NOMO-1 treated with DMSO at 0.1 percent for 48 hours (cell line): ENCODE measurements around the gene SCRN1.

Source experiments
- DNase-seq: peaks from one replicate; lab custom pipeline; 2025; ENCODE audit not compliant: unreplicated experiment; lab: John Stamatoyannopoulos, UW

Gene SCRN1, protein sequence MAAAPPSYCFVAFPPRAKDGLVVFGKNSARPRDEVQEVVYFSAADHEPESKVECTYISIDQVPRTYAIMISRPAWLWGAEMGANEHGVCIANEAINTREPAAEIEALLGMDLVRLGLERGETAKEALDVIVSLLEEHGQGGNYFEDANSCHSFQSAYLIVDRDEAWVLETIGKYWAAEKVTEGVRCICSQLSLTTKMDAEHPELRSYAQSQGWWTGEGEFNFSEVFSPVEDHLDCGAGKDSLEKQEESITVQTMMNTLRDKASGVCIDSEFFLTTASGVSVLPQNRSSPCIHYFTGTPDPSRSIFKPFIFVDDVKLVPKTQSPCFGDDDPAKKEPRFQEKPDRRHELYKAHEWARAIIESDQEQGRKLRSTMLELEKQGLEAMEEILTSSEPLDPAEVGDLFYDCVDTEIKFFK

DNA sequence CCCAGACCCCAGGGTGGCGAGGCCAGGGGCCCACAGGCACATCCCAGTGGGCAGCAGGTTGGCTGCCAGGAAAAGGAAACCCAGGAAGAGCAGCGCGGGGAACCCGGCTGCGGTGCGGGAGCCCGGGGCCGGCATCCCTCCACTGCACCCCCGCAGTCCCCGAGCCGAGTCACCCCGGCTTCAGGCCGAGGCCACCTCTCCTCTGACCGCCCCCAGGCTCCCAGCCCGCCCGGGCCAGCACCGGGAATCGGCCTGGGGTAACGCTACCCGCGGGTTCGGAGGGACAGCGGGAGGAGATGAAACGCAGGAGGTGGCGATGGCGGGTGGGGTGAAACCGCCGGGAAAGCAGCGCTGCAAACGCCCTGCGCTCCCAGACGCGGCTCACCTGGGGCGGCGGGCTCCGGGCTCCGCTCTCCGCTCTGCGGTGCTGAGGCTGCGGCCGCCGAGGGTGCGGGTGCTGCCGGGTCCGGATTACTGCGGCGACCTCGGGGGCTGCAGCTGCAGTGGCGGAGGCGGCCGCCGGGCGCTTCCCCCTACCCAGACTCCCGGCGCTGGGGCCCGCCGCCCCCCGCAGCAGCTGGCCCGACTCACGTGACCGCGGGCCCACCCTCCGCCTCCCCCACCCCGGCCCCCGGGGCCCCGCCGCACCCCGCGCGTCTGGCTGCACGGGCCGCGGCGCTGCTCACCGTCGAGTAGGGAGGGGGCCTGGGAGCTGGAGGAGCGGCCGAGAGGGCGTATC, at the start of gene SCRN1:
TSS of gene SCRN1 (minus strand) at position 545 of the 739 bp plus-strand sequence. CDS start 20,734 bp downstream, outside the sequence.
- DNase-seq = no peak

DNA sequence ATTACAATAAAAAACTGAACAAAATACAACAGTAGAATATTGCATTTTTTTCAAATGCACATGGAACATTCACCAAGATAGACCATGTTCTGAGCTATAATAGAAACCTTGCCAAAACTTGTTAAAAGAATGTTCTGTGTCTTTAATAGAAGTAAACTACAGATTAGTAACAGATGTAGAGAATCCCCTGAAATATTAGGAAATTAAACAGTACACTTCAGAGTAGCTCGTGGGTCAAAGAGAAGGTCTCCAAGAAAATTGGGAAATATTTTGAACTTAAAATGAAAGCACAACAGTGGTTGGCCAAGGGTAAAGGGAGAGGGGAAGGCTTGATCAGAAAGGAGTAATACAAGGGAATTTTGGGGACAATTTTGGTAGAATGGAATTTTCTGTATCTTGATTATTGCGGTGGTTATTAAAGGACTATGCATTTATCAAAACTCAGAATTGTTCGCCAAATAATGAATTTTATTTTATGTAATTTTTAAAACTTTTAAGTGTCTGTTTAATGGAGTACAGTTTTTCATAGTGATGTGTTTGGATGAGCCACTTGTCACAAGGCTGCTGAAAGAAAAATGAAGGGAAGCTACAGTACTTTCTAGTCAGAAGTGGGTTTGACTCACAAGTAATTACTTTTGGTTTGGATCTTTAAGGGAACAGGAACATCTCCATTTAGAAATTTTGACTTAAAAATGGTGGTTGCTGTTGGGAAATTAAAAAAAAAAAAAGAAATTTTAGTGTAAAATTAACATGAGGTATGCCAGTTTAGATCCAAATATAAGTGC, 48.8 kb upstream of the SCRN1 start:
- DNase-seq = no peak

DNA sequence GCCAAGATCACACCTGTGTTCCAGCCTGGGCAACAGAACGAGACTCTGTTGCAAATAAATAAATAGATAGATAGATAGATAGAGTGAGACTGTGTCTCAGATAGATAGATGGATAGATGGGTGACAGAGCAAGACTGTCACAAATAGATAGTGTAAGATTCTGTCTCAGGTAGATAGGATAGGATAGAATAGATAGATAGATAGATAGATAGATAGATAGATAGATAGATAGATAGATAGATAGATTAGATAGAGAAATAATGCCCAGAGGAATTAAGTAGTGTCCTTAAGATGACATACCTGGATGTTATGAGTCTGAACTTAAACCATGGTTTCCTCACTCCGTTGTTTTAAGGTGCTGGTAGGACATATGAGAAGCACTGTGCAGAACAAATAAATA, 46.6 kb upstream of the SCRN1 start:
- DNase-seq = no peak

DNA sequence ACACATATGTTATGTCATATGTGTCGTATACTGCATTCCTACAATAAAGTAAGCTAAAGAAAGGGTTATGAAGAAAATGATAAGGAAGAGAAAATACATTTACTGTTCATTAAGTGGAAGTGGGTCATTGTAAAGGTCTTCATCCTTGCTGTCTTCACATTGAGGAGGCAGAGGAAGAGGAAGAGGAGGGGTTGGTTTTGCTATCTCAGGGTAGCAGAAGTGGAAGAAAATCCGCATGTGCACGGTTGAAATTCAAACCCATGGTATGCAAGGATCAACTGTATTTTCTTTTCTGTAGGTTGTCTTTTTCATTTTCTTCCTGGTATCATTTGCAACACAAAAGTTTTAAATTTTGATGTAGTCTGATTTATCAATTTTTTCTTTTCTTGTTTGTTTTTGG, 44.9 kb upstream of the SCRN1 start:
- DNase-seq = no peak

DNA sequence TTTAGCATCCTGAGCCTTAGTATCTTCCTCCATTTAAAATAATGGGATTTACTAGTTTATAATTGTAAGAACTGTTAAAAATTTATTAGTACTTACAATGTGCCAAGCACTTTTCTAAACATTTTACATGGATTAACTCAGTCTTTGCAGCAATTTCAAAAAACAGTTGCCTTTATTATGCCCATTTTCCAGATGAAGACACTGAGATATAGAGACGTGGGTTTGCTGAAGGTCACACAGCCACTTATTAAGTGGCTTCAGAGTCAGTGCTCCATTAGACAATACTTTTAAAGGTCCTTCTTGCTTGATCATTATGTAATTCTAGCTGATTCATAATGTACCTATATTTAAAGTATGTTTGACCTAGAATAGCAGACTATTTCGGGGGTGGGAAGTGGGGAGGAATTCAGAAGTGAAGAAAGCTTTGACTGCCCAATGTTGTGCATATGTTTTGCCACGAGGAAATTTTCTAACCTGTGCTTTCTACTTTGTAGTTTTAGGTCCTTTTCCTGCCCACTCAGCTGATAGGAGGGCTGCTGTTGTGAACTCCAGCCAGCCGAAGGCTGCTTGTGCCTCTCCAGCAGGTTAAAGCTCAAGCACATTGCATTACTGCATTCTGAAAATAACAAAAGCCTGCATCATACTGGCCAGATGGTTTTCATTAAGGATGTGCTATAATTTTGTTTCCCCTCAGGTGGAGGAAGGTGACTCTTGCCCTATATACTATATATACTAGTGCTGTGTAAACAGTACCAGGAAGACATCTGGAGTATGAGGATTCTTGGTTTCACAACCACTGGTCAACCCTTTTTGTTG, 42.9 kb upstream of the SCRN1 start:
- DNase-seq = peak; percentile 27

DNA sequence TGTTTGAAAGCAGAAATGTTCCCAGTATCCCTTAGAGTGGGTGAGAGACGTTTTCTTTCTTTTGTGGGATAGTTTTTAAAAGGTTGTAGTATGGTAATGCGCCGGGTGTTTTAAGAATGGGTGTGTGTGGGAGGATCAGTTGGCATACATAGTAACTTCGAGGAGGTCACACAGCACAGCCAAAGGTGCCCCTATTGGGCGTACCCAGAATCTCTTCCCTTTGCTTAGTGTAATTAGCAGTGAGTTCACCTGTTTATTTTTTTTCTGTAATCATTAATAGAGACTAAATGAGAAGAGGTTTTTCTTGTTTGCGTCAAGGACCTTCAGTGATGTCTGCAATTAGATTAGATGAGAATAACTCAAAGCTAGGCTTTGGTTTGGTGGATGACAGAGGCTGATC, 40.1 kb upstream of the SCRN1 start:
- DNase-seq = peak; percentile 2

DNA sequence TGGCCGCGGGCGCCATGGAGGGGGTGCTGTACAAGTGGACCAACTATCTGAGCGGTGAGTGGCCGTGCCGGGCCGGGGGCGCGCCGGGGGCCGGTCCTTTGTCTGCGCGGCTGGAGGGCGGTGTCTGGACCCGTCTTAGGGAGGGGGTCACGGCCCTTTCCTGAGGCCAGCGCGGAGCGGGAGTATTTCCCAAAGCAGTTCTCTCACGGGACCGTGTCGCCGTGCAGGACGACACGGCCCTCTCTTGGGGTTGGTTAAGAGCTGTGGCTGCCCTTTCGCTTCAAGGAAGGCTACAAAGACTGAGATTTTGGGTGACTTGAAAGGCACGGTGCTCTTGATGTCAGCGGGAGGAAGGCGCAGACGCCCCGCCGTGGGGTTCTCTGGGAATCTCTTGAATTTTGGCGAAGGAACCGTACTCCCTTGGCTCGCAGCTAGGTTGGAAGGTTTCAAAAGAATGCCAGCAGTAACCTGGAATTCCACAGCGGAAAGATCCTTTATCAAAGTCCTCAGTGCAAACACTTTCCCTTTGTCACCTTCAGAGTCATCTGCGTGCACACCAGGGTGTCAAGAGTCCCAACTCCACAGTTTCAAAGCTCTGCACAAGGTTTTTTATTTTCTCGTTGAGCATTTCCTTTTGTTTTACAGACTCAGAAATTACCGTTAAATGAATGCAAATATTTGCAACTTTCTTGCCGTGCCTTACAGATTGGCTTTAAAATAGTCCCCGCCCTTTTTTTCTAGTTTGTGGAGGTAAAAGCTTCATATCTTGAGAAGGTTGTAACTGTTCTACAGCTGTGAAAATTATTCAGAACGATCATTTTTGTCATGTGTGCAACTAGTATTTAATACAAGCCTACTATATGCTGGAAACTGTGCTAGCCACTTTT, 39.4 kb upstream of the SCRN1 start:
- peak; percentile 37 for DNase-seq

DNA sequence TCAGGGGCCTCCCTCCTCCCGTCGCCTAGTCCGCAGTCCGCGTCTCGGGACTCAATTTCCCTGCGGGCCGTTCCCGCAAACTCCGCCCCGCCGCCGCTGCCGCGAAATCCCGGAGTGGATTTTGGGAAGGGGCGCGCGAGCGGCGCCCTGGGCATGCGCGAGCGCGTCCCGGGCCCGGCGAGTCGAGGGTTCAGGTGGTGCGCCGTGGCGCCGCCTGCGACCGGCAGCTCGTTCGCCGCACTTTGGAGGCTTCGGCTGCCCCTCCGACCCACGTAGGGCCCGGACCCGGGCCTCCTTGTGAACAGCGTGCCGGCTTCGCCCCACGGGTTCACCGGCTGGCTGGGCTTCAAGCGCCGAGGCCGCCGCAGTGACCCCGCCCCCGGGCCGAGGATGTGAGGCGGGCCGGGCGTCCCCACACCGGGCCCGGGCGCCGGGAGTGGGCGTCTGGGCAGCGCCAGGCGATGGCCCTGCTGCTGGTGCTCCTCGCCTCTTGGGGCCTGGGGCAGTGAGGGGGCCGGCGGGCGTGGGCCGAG, 38.7 kb upstream of the SCRN1 start, which contains the start of gene PLEKHA8:
TSS of gene PLEKHA8 (plus strand) at position 197 of the 533 bp plus-strand sequence. CDS start 351 bp downstream, outside the sequence.
- DNase-seq = peak; percentile 77

DNA sequence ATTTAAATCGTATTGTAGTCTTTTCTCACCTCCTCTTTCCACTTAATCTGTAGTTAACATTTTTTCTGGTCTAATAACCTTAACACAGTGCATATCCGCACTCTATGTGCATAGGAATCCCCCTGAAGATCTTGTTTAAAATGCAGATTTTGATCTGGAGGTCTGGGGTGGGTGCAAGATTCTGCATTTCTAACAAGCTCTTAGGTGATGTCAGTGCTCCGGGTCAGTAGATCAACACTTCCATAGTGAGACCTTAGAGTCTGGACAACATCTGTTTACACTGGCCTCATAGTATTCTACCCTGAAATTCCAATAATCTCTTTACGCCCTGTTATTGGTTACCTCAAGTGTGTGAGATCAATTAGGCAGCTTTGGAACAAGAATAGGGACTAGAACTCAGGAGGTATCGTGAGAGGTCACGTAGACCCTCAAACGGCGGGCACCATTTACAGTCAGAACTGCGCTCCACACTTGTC, 38.2 kb upstream of the SCRN1 start:
- no peak for DNase-seq

DNA sequence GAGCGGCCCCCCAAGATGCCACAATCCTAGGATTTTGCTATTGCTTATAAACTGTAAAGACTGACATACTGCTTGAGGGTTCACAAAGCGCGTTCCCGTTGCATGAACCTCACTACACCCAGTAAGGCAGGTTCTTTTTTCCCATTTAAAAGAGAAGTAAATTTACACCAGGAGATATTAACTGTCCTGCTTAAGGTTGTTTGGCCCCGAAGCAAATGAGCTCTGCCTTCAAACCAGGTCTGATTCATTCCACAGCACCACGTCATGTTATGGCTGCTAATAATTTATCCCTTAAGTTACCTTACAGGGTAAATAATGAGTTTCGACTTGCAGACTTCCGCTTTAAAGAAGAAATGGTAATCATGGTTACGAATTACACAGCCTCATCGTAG, 37.5 kb upstream of the SCRN1 start:
- peak; percentile 67 for DNase-seq

DNA sequence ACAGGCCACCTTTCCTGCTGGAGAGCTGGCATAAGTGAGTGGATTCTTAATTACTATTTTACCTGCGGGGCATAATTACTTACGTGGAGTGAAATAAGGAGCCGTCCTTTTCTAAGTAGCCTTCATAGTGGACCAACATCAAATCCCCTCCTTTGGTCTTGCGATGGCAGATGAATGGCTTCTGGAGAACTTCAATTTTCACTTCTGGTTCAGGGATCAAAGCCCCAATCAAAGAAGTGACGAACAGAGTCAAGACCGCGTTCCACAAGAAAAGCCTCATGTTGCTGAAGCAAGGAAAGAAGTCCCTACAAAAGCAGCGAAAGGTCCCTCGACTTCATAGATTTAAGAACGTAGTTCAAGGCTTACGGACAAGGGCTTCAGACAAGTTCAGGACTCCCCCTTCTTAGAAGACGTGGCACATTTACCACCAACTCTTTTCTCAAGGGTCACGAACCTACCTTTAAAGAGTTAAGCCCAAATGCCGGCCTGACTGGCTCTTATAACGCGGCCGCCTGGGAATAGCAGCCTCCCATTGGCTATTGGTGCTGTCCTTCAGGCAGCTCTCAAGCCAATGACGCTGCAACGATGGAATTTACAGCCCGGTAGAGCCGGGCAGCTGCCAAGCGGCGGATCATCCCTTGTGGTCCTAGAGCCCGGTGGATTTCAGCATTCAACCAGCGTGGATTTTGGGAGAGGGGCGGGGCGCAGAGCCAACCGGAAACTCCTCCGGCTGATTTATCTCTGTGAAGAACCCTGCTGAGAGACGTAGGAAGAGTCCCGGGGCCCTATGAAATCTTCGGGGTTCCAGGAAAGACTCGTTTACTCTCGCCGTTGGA, 36.8 kb upstream of the SCRN1 start, which contains the start of gene FKBP14:
TSS of gene FKBP14 (minus strand) at position 474 of the 836 bp plus-strand sequence. CDS start at position 280, 194 bp downstream.
- DNase-seq = peak; percentile 98

DNA sequence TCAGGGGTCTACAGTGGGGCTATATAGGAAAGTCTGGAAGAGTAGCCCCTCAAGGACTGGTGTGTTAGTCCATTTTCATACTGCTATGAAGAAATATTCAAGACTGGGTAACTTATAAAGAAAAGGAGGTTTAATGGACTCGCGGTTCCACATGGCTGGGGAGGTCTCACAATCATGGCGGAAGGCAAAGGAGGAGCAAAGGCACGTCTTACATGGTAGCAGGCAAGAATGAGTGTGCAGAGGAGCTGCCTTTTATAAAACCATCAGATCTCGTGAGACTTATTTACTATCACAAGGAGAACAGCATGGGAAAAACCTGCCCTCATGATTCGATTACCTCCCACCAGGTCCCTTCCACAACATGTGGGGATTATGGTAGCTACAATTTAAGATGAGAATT, 33.9 kb upstream of the SCRN1 start:
- no peak for DNase-seq

DNA sequence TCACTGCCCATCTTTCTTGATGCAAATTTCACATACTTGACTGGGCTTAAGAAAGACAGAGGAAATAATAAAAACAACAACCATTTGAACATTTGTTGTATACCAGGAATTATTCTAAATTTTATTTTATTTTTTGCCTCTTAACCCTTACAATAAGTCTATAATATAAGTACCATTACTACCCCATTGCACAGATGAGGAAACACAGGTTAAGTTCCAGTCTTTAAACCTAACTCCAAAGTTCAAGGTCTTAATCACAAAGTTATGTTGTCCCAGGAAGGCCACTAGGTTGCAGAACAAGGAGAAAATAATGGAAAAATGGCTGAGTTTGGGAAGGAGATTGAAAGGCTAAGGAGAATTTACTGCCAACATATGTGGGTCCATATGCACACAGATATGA, 33.4 kb upstream of the SCRN1 start:
- DNase-seq = no peak

DNA sequence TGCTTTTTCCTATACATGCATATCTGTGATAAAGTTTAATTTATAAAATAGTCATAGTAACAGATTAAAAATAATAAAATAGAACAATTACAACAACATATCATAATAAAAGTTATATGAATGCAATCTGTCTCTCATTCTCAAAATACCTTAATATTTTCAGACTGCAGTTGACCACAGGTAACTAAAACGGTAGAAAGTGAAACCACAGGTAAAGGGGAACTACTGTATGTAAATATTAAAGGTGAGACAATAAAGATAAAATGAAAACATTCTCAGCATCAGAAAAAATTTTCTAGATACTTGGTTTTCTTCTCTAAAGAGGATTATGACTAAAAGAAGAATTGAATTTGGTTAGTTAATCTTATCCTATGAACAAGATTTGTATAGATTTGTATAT, 30.9 kb upstream of the SCRN1 start:
- no peak for DNase-seq

DNA sequence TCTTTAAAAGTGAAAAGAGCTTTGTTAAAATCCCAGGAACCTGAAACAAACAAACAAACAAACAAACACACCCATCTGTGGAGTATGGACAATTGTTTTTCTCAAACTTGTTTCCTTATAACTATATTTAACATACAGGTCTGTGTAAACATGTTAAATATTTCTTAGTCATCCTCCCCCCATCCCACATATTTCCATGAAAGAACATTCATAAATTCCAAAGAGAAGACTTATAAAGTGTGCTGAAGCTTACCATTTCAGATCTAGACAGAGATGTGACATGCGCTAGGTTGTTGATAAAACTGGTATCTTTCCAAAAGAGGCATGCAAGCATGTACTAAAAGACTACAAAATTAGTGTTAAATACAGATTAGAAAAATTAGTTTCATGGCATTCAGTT, 30.4 kb upstream of the SCRN1 start:
- no peak for DNase-seq

DNA sequence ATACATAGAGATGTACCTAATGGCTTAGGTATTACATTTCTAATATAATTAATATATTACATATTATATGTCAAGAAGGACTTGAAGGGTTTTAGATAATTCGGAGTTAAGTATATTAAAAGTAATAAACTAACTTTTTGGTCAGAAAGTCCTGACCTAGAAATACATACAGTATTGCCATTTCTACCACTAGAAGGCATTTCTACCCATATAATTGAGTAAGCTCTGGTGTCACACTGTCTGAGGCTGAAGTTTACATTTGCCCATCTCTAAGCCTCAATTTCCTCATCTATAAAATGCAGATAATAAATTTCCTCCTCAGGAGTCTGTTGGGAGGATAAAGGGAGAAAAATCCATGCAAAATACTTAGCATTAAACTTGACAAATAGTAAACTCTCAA, 29.8 kb upstream of the SCRN1 start:
- DNase-seq = no peak

DNA sequence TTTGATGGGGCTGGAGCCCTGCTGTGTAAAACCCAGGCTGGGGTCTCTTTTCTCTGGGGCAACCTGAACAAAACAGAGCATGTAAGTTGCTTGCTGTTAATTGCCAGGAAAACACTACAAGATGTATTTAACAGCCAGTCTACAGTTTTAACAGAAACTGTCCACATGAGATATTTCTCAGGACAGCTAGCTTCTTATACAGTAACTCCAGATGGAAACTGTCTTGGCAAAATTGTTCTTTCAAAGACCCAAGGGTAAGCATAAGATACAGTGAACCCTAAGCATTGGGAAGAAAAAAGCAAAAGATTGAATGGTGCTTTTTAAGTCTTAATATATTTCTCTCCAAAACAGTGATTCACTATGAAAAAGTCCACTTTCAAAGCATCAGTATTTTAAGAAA, 28.9 kb upstream of the SCRN1 start:
- no peak for DNase-seq

DNA sequence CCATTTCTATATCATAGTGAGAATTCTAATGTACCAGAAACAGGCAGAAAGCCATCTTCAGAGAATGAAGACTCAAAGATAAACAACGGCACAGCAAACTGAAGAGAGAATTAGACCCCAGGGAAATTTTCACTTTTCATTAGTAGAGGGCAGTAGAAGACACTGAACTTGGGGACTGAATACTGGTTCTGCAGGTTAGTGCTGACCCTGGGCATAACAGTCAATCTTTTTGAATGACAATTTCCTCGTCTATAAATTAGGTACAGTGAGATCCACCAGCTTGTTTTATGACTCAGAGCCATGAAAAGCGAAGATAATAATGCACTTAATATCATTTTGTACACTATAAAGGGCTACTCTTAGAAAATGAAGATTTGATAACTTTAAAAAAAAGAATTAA, 23.2 kb upstream of the SCRN1 start:
- DNase-seq = no peak
